Adrenal gland (tissue), 12 donors: ENCODE results near the gene ATXN10. TPM values are rescaled to one million over a fixed set of nuclear protein-coding genes. Genes with fewer than 3 reads are reported as not detected.

Experiments used
- DNase-seq, 7 donors: peaks; one replicate each; pipeline ENCODE4 v3.0.0-alpha.2; 2019 to 2020
- H3K27ac ChIP-seq, 5 donors: fragments of 200-600 bp; sonication (generic) in 4 of 5; 1 replicate in 3 of 5; 2 replicates in 2 of 5; pipeline versions ENCODE4 v1.5.1 to v1.8.0; 2016 to 2020; ENCODE audit warnings: mild to moderate bottlenecking in 1 of 5
- H3K27me3 ChIP-seq: fragments of 200-600 bp; 2 replicates; pipeline ENCODE4 v1.8.0; 2021
- H3K36me3 ChIP-seq, 2 donors: fragments of 200-600 bp; replicated peaks in 1 of 2; 1 replicate in 1 of 2; 2 replicates in 1 of 2; pipeline versions ENCODE4 v1.5.1 to v1.8.0; 2018 to 2022
- H3K4me1 ChIP-seq, 2 donors: fragments of 200-600 bp; replicated peaks in 1 of 2; 1 replicate in 1 of 2; 2 replicates in 1 of 2; pipeline versions ENCODE4 v1.5.1 to v1.8.0; 2018 to 2021
- H3K4me3 ChIP-seq, 4 donors: fragments of 200-600 bp; sonication (generic) in 3 of 4; one replicate each; pipeline ENCODE4 v1.5.1; 2016 to 2018
- H3K9me3 ChIP-seq, 3 donors: fragments of 200-600 bp; sonication (generic) in 1 of 3; replicated peaks in 1 of 3; 1 replicate in 2 of 3; 2 replicates in 1 of 3; pipeline versions ENCODE4 v1.5.1 to v1.8.0; 2016 to 2021
- CTCF ChIP-seq, 6 experiments: fragments of 450-650 bp in 4 of 6; fragments of 200-600 bp in 2 of 6; sonication (generic) in 1 of 6; IDR thresholded peaks; 1 replicate in 5 of 6; 2 replicates in 1 of 6; pipeline versions ENCODE4 v1.5.1 to v1.8.0; 2016 to 2021; ENCODE audit warnings: antibody characterized with exemption in 6 of 6, mild to moderate bottlenecking in 2 of 6, moderate library complexity in 1 of 6
- POLR2A ChIP-seq, 2 donors: fragments of 450-650 bp; IDR thresholded peaks; one replicate each; pipeline ENCODE4 v1.6.1; 2017; ENCODE audit warnings: antibody characterized with exemption in 2 of 2, mild to moderate bottlenecking in 2 of 2, moderate library complexity in 1 of 2
- WGBS, 4 donors: extraction: QIAGEN DNeasy Blood & Tissue Kit in 2 of 4; methylation state at CpG; one replicate each; pipeline versions ENCODE4 v1.1.5 to v1.1.7; 2013 to 2017; 5-methylcytosine and 5-hydroxymethylcytosine counted together
- intact Hi-C, 2 donors: fragments of 100-400 bp; cut with DNase I; formaldehyde crosslinking; loops; one replicate each; pipeline versions ENCODE4 v1.14.1 to v1.15.0; 2022 to 2023
- polyA plus RNA-seq, 3 donors: library from polyadenylated mRNA; stranded (reverse); fragments of 200-250 nt in 2 of 3; fragments of 350-450 nt in 1 of 3; fragmentation: Illumina TruSeq in 1 of 3; extraction: RNeasy Lipid Tissue Mini Kit (QIAGEN cat#74804) in 1 of 3; gene quantifications; one replicate each; pipeline ENCODE4 v1.2.3, GENCODE V29; 2013 to 2014
- total RNA-seq, 9 donors: library from RNA; depleted of rRNA in 4 of 9; stranded (reverse); fragments of >200 nt in 4 of 9; fragments of 120-200 nt in 1 of 9; fragmentation: NEBNext Ultra II Directional in 1 of 9; extraction: Animal tissue kit (Norgen Biotek cat#: 25700) in 1 of 9; gene quantifications; one replicate each; pipeline versions ENCODE4 v1.1.0 to v1.2.4, GENCODE V29; 2013 to 2023
- donor health status: healthy with polysubstance abuse.
- donor health status: Bipolar disorder and iron deficiency.
- donor health status: DM: yes; HTN: yes; CAD: no.
- donor health status: DM: no; HTN: no; CAD: no.
- donor health status: DM: no; HTN: no; CAD: no.
- donor health status: DM: yes; HTN: yes; CAD: no.

ATXN10 gene
- total and polyA plus RNA-seq, 12 donors = 21.2 to 306 (median 165) TPM

- WGBS, 4 donors = 62 to 79% (median 69%) methylated on average over 1 of the region's 1 CpG
- Histone ChIP-seq H3K4me3 (no peak overlapping the region), H3K36me3 (peaks cover 0 to 25% of the 10 kb centered on the region in 2 donors), H3K4me1 (peaks cover 26 to 55% of the 10 kb centered on the region in 2 donors), H3K27me3 (no peaks in the 10 kb centered on the region), H3K9me3 (no peaks in the 10 kb centered on the region), H3K27ac (peak overlapping the region in 4 of 5 donors; percentile 14 to 70 (median 38))
- DNase-seq = peak in 2 of 7 donors; percentile 19 to 27
- TF ChIP-seq CTCF (IDR thresholded peaks at IDR 0.05) = no peak
- TF ChIP-seq POLR2A (IDR thresholded peaks at IDR 0.05) = no peak
- intact Hi-C loops = no loop called here
These were observed 17.6 kb downstream of the ATXN10 start for GRCh38 chr22:45689211-45689610.

- TF ChIP-seq POLR2A (IDR thresholded peaks at IDR 0.05) (no peak), CTCF (IDR thresholded peaks at IDR 0.05) (no peak)
- peaks cover 24 to 48% of the 10 kb centered on the region in 2 donors for H3K4me1 ChIP-seq
- H3K9me3 ChIP-seq = no peaks in the 10 kb centered on the region
- intact Hi-C loops = no loop called here
- H3K27me3 ChIP-seq = no peaks in the 10 kb centered on the region
- no peak overlapping the region for H3K27ac ChIP-seq
- 94 to 100% (median 97%) methylated on average over 2 of the region's 2 CpGs for WGBS, 4 donors
- peaks cover 0 to 27% of the 10 kb centered on the region in 2 donors for H3K36me3 ChIP-seq
- no peak overlapping the region for H3K4me3 ChIP-seq
- DNase-seq = no peak
These were observed 18.4 kb downstream of the ATXN10 start for GRCh38 chr22:45690008-45690407.

- Histone ChIP-seq H3K27me3 (no peaks in the 10 kb centered on the region), H3K36me3 (peaks cover 0 to 27% of the 10 kb centered on the region in 2 donors), H3K27ac (no peak overlapping the region), H3K9me3 (no peaks in the 10 kb centered on the region), H3K4me3 (no peak overlapping the region), H3K4me1 (peaks cover 10 to 23% of the 10 kb centered on the region in 2 donors)
- intact Hi-C loops = no loop called here
- 63 to 82% (median 69%) methylated on average over 1 of the region's 1 CpG for whole genome bisulfite sequencing, 4 donors
- no peak for TF ChIP-seq POLR2A (IDR thresholded peaks at IDR 0.05)
- no peak for DNase-seq
These were observed 20.9 kb downstream of the ATXN10 start for GRCh38 chr22:45692549-45692948.

DNA sequence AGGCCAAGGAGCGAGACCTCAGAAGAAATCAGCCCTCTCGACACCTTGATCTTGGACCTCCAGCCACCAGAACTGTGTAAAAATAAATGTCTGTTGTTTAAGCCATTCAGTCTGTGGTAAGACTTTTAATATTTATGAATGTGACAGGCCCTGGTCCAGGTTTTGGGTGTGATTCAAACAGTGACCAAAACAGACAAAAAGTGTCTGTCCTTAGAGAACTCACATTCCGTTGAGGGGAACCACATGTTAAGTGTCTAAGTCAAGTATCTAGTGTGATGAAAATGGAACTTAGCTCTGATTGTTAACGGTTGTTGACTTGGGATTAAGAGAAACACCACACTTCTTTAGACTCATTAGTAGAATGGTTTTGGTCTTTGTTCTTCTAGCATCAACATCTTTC, 22.2 kb downstream of the ATXN10 start:
- peaks cover under 1 to 10% of the 10 kb centered on the region in 2 donors for H3K4me1 ChIP-seq
- no peaks in the 10 kb centered on the region for H3K9me3 ChIP-seq
- 88 to 97% (median 93%) methylated on average over 4 of the region's 4 CpGs for WGBS, 4 donors
- no peaks in the 10 kb centered on the region for H3K27me3 ChIP-seq
- no peak overlapping the region for H3K4me3 ChIP-seq
- peaks cover 0 to 27% of the 10 kb centered on the region in 2 donors for H3K36me3 ChIP-seq
- H3K27ac ChIP-seq = no peak overlapping the region
- intact Hi-C loops = no loop called here
- DNase-seq = no peak
- TF ChIP-seq CTCF (IDR thresholded peaks at IDR 0.05) (no peak), POLR2A (IDR thresholded peaks at IDR 0.05) (no peak)

GRCh38 chr22:45696227-45696626, 24.6 kb downstream of the ATXN10 start:
- no peak for TF ChIP-seq CTCF (IDR thresholded peaks at IDR 0.05)
- no peak for TF ChIP-seq POLR2A (IDR thresholded peaks at IDR 0.05)
- H3K36me3 ChIP-seq = peaks cover 0 to 31% of the 10 kb centered on the region in 2 donors
- H3K9me3 ChIP-seq = no peaks in the 10 kb centered on the region
- intact Hi-C loops = no loop called here
- no peaks in the 10 kb centered on the region for H3K27me3 ChIP-seq
- H3K4me1 ChIP-seq = no peaks in the 10 kb centered on the region
- WGBS, 4 donors = 80 to 88% (median 84%) methylated on average over 6 of the region's 6 CpGs
- no peak for DNase-seq
- H3K27ac ChIP-seq = no peak overlapping the region
- no peak overlapping the region for H3K4me3 ChIP-seq
